GM18873 (cell line): ENCODE data around the gene MSANTD1.
A peak's percentile ranks its signal among the peaks of the same experiment; 100 is the strongest.

Source experiments
- ATAC-seq: cut with Tn5 transposase; IDR thresholded peaks from one replicate; pipeline ENCODE4 v1.9.1; 2021; ENCODE audit warnings: mild to moderate bottlenecking, moderate library complexity, moderate number of reproducible peaks; ENCODE audit not compliant: unreplicated experiment, low FRiP score

MSANTD1 gene

DNA sequence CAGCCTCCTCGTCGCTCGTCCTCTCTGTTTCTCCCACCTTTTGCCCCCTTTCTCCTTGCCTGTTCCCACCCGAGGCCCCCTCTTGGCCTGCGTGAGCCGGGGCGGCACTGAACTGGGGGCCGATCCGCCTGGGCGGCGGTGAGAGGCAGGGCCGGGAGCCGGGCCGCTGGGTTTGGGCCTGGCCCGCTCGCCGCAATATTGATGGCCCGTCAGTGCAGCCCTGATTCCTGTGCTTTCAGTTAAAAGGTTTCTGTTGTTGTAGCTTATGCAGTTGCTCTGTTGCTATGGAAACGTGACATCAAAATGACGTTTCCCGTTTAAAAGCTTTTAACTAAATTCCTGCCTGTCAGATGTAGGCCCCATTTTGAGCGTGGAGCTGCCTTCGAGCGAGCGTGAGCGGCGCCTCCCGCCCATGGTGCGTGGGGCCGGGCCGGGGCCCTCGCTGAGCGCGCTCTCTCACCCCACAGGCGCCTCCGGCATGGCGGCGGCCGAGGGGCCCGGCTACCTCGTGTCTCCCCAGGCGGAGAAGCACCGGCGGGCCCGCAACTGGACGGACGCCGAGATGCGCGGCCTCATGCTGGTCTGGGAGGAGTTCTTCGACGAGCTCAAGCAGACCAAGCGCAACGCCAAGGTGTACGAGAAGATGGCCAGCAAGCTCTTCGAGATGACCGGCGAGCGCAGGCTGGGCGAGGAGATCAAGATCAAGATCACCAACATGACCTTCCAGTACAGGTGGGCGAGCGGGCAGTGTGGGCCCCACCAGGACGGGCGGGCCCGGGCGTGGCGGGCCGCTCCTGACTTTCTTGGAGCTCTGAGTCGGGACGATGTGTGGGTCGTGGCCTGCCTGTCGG, at the start of gene MSANTD1:
MSANTD1 (plus strand) TSS at position 349 of the 851 bp plus-strand sequence; CDS start at position 413, 64 bp downstream.
- no peak for ATAC-seq

DNA sequence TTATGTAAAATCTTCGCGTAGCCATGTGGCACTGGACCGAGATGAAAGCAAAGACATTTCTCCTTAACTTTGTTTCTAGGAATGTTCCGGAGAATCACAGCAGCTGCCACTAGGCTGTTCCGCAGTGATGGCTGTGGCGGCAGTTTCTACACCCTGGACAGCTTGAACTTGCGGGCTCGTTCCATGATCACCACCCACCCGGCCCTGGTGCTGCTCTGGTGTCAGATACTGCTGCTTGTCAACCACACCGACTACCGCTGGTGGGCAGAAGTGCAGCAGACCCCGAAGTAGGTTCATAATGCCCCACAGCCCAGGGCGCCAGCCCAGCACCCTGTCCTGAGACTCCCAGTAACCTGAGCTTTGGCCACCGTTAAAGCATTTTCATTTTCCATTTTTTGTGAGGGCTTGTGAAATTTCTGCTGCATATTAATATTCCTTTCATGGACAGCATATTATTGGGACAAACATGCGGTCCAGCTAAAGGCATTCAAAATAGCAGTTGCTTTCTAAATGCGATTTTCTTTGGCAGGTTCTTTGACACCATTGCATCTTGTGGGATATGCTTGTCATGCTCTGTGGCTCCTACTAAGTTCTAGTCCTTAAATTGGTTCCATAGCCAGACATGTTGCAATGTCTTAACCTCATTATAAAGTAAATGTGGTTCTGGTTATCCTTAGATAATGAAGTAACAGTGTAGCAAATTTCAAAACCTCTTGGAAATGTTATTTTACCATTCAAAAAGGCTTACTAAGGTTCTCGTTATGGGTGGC, 49.1 kb upstream of the MSANTD1 start:
- ATAC-seq = no peak

DNA sequence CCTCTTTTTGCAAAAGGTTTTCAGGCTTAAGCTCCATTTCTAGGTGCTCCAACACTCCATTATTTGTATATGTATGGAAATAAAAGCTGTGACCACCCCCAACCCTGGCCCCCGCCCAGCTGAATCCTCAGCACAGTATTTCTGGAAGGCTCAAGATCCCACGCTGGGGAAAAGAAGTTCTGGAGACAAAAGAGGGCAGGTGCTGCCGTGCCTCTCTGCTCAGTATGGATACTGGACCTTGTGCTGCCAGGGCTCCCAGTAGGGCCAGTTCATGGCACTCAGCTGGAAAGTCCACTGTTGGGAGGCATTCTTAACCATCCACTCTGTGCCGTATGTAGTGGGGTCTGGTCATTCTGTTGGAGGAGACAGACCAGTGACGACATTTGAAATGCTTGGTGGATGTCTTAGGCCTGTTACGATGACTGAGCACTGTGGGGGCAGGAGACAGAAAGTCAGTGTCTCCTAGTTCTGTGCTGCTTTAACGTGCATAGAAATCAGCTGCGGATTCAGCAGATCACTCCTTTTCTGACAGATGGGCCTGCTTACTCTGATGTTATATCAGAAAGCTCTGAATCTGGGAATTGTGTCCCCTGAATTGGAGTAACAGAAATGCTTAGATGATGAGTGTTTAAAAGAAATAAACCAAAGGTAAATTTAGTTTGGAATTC, 48.4 kb upstream of the MSANTD1 start:
- no peak for ATAC-seq

DNA sequence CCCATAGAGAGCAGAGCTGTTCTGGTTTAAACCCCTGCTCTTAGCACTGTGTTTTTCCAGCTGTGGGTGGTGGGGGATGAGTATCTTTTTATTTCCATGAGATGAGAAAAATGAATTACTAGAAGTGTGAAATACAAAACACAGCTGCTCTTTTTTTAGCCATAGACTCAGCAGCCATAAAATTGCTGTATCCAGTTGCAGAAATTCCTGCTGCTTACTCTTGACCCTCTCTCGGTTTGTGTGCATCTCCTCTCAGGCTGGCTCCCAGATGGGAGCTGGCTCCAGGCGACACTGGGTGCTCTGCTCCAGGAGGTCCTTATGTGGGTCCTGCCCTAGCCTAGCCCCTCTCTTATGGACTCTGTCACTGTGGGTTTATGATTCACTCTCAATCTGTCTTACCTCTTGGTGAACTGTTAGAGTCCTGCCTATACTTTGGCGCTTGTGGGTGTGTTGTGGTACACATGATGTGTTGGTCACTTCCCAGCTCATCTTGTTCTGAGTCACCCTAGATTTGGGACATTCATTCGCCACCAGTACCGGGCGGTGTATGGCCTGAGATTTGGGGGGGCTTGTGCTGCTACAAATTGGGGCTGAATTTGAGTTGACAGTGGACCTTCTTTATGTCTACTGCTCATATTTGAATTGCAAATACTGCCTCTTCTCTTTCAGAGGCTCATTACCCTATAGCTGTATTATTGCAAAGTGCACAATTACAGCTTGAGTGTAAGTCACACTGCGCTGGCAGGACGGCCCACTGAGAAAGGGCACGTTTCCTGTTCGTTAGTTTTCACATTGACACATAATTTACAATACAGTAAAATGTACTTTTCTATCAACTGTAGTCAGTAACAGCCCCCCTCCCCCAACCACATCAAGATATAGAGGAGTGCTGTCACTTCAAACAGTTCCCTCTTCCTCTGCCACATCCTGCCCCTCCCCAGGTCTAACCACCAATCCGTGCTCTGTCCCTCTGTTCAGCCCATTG, 46.9 kb upstream of the MSANTD1 start:
- peak; percentile 44 for ATAC-seq

DNA sequence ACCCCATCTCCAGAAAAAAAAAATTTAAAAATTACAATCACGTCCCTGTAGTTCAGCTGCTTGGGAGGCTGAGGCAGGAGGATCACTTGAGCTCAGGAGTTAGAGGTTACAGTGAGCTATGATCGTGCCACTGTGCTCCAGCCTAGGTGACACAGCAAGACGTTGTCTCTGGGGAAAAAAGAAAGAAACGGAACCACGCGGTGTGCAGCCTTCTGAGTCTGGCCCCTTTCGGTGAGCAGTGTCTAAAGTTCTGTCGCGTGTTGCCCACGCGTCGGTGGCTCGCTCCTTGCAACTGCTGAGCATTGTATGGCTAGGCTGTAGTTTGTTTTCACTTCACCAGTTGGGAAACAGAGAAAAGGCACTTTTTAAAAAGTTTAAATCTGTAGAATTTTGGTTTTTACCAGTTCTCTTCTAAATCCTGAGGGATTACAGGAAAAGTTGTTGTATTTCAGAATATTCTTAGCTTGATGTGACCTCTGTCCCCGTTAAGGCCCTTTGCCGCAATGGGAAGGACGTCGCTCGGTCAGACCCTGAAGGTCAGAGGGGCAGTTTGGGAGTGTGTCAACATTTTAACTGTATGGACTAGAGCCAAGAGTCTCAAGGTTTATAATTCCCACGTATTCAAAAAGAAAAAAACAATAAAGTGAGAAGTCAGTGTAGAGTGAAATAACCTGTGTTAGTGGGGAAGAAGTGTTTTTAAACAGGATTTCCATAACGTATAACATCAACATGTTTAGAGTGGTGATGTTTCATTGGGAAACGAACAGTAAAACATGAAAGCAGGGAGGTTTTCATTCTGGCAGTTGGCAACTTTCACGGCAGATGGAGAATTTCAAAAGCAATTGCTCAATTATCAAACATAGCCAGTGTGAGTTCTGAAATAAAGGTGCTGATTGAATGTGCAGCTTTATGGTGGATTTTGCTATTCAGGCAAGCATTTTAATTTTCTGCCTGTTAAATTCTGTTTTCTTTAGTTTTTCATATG, 45.8 kb upstream of the MSANTD1 start:
- ATAC-seq = no peak

DNA sequence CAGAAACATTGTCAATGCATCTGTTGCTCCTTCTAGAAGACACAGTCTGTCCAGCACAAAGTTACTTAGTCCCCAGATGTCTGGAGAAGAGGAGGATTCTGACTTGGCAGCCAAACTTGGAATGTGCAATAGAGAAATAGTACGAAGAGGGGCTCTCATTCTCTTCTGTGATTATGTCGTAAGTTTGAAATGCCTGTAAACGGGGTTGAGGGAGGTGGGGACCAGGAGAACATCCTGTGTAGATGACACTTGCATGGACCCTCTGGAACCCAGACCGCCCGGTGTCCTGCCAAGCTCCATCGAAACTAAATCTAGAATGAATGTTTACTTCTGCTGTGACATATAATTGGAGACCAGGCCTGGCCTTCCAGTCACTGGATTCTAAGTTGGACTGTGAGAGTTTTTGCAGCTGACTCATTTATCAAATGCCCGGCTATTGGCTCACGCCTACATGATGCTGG, 45.0 kb upstream of the MSANTD1 start:
- no peak for ATAC-seq

DNA sequence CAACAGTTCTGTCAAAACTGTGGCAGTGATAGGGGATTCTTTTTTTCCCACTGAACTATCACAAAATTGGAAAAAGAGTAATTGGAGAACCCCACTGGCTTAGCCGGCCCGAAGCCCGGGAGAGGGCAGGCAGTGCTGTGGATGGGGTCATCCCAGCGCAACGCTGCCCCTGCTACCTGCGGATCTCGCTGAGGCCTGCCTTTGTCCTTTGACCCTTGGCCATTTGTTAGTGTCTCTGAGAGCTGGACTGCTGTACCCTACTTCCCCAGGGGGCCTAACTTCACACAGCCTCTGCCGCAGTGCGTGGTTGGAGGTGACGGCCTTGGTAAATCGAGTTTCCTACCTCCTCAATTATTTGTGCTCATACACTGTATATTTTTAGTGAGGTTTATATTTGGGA, 43.0 kb upstream of the MSANTD1 start:
- no peak for ATAC-seq

DNA sequence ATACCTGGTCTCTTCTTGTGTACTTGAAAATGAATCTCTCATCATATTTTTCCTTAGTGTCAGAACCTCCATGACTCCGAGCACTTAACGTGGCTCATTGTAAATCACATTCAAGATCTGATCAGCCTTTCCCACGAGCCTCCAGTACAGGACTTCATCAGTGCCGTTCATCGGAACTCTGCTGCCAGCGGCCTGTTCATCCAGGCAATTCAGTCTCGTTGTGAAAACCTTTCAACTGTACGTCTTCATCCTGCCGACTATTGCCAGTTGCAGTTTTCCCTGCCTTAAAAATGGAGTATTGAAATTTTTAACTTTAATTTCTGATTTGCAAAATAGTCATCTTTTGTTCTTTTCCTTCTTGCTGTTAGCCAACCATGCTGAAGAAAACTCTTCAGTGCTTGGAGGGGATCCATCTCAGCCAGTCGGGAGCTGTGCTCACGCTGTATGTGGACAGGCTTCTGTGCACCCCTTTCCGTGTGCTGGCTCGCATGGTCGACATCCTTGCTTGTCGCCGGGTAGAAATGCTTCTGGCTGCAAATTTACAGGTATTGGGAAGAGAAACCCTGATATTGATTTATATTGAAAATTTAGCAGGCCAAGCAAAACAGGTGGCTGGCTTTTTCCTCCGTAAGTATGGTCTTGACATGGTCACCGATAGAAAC, 42.4 kb upstream of the MSANTD1 start:
- ATAC-seq = no peak

DNA sequence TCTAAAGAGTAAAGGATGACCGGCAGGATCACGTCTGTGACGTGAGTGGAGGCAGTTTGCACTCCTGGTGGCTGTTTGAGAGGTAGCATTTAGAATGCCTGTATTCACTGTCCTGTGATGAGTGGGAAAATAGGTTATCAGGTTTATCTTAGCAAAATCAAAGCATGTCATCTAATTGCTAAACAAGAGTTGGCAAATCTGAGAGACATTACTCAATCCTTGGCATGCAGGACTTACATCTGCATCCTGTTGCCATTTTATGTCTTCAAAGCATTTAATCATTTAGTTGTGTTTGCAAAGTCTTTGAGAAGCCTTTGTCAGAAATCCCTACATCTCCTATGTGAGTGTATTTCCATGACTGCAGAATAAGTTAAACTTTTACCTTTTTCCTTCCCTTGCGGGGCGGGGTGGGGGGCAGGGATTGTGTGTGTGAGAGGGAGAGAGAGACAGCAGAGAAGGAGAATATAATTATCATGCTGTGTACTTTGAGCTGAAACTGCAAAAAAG, 41.4 kb upstream of the MSANTD1 start:
- ATAC-seq = no peak

DNA sequence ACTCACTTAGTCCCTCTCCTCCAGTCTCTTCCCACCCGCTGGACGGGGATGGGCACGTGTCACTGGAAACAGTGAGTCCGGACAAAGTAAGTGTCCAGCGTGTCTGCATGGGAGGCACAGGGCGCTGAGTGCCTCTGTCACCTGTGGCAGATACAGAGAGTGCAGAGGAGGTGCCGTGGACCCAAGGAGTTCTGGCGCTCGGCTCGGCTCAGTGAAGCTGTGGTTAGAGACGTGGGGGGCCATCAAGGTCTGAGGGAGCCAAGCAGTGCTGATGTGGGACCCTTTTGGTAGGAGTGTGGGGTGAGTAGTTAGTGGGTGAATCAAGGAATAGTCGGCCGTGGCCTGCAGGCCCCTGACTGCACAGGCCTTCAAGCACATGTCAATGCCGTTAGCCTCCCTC, 40.1 kb upstream of the MSANTD1 start:
- no peak for ATAC-seq

DNA sequence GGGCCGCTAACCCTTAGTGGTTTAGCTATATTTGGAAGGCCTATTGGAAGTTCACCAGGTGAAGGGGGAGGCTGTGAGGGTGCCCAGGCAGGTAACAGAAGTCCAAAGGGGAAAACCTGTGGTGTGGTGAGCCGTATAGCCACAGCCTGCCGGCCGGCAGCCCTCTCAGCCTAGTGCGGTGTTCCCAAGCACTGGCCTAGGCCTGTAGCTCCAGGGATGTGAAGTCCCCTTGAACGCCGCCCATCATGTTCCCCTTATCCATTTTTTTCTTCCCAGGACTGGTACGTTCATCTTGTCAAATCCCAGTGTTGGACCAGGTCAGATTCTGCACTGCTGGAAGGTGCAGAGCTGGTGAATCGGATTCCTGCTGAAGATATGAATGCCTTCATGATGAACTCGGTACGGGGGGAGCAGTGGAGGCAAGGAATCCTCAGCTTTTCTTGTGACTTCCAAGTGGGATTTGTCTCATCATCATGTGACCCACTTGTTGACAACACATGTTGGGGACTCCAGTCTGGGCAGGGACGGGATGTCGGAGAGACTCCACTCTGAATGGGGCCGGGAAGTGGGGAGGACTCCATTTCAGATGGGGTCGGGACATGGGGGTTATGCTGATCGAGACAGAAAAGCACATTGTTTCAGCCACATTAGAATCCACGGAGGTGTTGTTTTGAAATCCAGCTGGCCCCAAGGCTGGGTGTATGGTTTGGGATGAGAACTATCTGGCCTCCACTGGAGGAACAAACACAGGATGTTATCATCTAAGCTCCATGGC, 39.2 kb upstream of the MSANTD1 start:
- no peak for ATAC-seq

DNA sequence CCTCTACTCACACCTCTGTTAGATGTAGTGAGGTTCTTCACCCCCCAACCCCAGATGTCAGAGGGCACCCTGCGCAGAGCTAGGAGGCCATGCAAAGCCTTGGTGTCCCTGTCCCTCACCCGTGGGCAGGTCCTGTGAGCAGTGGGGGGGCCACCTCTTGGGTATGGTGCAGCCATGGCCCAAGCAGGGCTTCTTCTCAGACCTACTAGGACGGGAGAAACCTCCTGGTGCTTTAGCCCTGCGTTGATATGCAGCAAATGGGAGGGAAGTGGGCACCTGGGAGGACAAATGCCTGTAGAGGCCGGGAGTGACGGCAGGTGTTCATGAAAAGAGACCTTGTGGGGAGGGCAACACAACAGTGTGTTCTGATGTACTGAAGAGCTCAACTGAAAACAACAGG, 38.5 kb upstream of the MSANTD1 start:
- no peak for ATAC-seq

DNA sequence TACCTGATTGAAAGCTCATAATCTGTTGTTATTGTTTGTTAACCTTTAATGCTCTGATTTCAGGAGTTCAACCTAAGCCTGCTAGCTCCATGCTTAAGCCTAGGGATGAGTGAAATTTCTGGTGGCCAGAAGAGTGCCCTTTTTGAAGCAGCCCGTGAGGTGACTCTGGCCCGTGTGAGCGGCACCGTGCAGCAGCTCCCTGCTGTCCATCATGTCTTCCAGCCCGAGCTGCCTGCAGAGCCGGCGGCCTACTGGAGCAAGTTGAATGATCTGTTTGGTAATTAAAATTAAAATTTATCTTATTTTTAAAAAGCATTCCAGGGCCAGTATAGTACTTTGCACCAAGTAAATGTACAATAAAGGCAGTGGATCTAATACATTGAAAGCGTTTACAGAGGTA, 37.1 kb upstream of the MSANTD1 start:
- ATAC-seq = no peak

DNA sequence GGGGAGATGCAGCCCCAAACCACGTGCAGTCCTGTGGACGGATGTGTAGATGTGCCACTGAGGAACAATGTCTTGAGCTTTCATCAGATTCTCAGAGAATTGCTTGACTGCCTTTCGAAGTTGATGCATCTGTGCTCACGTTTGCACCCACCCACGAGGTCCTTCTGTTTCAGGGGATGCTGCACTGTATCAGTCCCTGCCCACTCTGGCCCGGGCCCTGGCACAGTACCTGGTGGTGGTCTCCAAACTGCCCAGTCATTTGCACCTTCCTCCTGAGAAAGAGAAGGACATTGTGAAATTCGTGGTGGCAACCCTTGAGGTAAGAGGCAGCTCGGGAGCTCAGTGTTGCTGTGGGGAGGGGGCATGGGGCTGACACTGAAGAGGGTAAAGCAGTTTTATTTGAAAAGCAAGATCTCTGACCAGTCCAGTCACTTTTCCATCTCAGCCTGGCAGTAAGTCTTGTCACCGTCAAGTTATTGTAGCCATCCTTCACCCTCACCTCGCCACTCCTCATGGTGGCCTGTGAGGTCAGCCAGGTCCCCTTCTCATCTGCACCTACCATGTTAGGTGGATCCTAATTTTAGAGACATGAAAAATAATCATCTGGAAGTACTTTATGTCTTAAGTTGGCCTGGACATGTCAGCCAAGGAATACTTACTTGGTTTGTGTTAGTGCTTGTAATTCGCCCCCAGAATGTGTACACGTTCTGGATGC, 36.4 kb upstream of the MSANTD1 start:
- no peak for ATAC-seq

DNA sequence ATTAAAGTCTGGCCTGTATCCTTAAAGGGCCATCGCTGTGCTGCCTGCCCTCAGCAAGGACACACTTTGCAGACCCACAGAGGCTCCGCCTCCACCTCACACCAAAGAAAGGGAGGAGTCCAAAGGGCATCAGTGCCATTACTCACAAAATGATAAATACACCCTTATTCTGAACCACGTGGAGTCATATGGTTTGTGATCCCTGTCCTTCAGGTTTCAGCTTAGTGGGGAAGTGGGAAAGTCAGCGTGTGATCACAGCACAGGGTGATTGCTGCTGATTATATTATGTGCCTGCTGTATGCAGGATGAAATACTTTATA, 35.9 kb upstream of the MSANTD1 start:
- no peak for ATAC-seq

DNA sequence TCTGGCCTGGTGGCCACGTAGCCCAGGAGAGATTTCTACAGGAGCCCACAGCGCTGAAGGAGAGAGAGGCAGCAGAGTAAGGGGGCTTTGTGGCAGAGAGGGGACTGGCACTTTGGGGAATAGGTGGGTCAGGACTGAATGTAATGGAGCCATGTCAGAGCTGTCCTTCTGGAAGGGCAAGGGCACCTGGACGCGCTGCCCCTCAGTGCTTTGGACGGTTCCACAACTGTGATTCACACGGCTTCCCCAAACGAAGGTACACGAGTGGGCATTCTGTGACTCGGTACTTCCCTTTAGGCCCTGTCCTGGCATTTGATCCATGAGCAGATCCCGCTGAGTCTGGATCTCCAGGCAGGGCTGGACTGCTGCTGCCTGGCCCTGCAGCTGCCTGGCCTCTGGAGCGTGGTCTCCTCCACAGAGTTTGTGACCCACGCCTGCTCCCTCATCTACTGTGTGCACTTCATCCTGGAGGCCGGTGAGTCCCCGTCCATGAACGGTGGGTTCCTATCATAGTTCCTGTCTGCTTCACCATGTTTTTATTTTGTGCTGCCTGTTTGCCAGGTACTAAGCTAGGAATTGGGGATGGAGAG, 35.2 kb upstream of the MSANTD1 start:
- no peak for ATAC-seq
